ENCODE data around the gene ARPIN.
A peak's percentile ranks its signal among the peaks of the same experiment; 100 is the strongest.
"Not testable (repeated sequence)": the region's sequence is repeated elsewhere in the genome, so short reads cannot be mapped to it uniquely, and the experiment has no call there.

Gene ARPIN

GRCh38 chr15:89877083-89877425 lies 35.7 kb downstream of the ARPIN start:
- no peak for DNase-seq (ENCODE audit: low spot score)

GRCh38 chr15:89876396-89877082 lies 36.2 kb downstream of the ARPIN start:
- no peak for DNase-seq (ENCODE audit: low spot score)

GRCh38 chr15:89875741-89876140 lies 37.0 kb downstream of the ARPIN start:
- no peak for DNase-seq (ENCODE audit: low spot score)

- DNase-seq (ENCODE audit: low spot score) = peak; percentile 79
Measured at GRCh38 chr15:89874926-89875564, 37.7 kb downstream of the ARPIN start.

GRCh38 chr15:89870688-89871288 lies 42.0 kb downstream of the ARPIN start:
- no peak for DNase-seq (ENCODE audit: low spot score)

GRCh38 chr15:89870006-89870405 lies 42.7 kb downstream of the ARPIN start:
- no peak for DNase-seq (ENCODE audit: low spot score)

GRCh38 chr15:89869490-89869889 lies 43.3 kb downstream of the ARPIN start:
- DNase-seq (ENCODE audit: low spot score) = not testable (repeated sequence)

GRCh38 chr15:89864958-89865739 lies 47.6 kb downstream of the ARPIN start:
- no peak for DNase-seq (ENCODE audit: low spot score)

- no peak for DNase-seq (ENCODE audit: low spot score)
Measured at GRCh38 chr15:89863918-89864317, 48.8 kb downstream of the ARPIN start.

GRCh38 chr15:89860891-89861290 lies 51.9 kb downstream of the ARPIN start:
- DNase-seq (ENCODE audit: low spot score) = no peak

- DNase-seq (ENCODE audit: low spot score) = no peak
Measured at GRCh38 chr15:89860431-89860830, 52.3 kb downstream of the ARPIN start.

- DNase-seq (ENCODE audit: low spot score) = no peak
Measured at GRCh38 chr15:89858661-89859458, 53.9 kb downstream of the ARPIN start.

- no peak for DNase-seq (ENCODE audit: low spot score)
Measured at GRCh38 chr15:89857673-89858072, 55.1 kb downstream of the ARPIN start.

GRCh38 chr15:89855948-89856347 lies 56.8 kb downstream of the ARPIN start:
- DNase-seq (ENCODE audit: low spot score) = no peak

GRCh38 chr15:89854863-89855262 lies 57.9 kb downstream of the ARPIN start:
- not testable (repeated sequence) for DNase-seq (ENCODE audit: low spot score)

GRCh38 chr15:89852342-89852995 lies 60.3 kb downstream of the ARPIN start:
- DNase-seq (ENCODE audit: low spot score) = no peak

- DNase-seq (ENCODE audit: low spot score) = no peak
Measured at GRCh38 chr15:89851673-89852341, 60.9 kb downstream of the ARPIN start.

GRCh38 chr15:89848970-89849292 lies 63.8 kb downstream of the ARPIN start:
- DNase-seq (ENCODE audit: low spot score) = no peak

- no peak for DNase-seq (ENCODE audit: low spot score)
Measured at GRCh38 chr15:89847101-89847500, 65.7 kb downstream of the ARPIN start.

- DNase-seq (ENCODE audit: low spot score) = no peak
Measured at GRCh38 chr15:89845305-89845893, 67.4 kb downstream of the ARPIN start.

Data from germinal center (tissue), 1 donor.